DOHH2 (cell line): Measurements from ENCODE around the gene FREM1.

Source experiments
- CTCF ChIP-seq: fragments of 200-600 bp; sonication (generic); IDR thresholded peaks from one replicate; pipeline ENCODE4 v1.5.1; 2014; ENCODE audit warnings: antibody characterized with exemption, mild to moderate bottlenecking, low read depth, low read length; ENCODE audit not compliant: poor library complexity, severe bottlenecking
- EZH2phosphoT487 ChIP-seq: fragments of 200-600 bp; sonication (generic); IDR thresholded peaks from 2 replicates; pipeline ENCODE4 v1.6.1; 2017; ENCODE audit warnings: borderline replicate concordance, mild to moderate bottlenecking, antibody characterized with exemption, low read length, moderate library complexity, mixed read lengths

DNA sequence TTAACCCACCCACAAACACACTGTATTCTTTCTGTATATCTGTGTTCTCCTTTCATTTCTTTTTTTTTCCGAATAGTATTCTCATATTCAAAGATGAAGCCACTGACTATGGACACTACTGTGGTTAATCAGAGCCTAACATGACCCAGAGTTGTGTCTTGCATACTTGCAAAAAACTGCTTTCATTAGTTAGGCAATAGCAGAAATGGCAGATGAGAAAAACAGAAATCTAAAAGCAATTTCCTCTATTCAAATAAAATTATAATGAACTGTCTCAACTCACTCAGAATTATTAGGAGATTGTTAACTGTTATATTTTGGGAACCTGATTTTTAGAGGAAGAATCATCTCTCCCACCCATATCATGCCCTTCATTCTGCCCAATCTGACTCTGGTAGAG is 45.9 kb downstream of the FREM1 start:
- TF ChIP-seq CTCF (no peak), EZH2phosphoT487 (no peak)
